Peyer's patch (tissue), 4 donors: ENCODE results near the gene NPNT. TPM values are rescaled to one million over a fixed set of nuclear protein-coding genes. Genes with fewer than 3 reads are reported as not detected.
A peak's percentile ranks its signal among the peaks of the same experiment; 100 is the strongest.

Experiments used
- DNase-seq, 3 donors: peaks; one replicate each; pipeline ENCODE4 v3.0.0-alpha.2; 2017 to 2019
- H3K27ac ChIP-seq, 4 donors: fragments of 200-600 bp; sonication (generic); one replicate each; pipeline ENCODE4 v1.5.1; 2016 to 2019
- H3K27me3 ChIP-seq, 2 donors: fragments of 200-600 bp; sonication (generic); one replicate each; pipeline ENCODE4 v1.5.1; 2019
- H3K36me3 ChIP-seq, 3 donors: fragments of 200-600 bp; sonication (generic); one replicate each; pipeline ENCODE4 v1.5.1; 2016 to 2019
- H3K4me1 ChIP-seq, 4 donors: fragments of 200-600 bp; sonication (generic); one replicate each; pipeline ENCODE4 v1.5.1; 2016 to 2019
- H3K4me3 ChIP-seq, 4 donors: fragments of 200-600 bp; sonication (generic); 1 replicate in 3 of 4; 2 replicates in 1 of 4; pipeline ENCODE4 v1.5.1; 2016 to 2019; ENCODE audit warnings: mild to moderate bottlenecking in 1 of 4
- H3K9me3 ChIP-seq, 4 donors: fragments of 200-600 bp; sonication (generic); one replicate each; pipeline ENCODE4 v1.5.1; 2016 to 2019; ENCODE audit warnings: mild to moderate bottlenecking in 1 of 4
- POLR2A ChIP-seq, 2 donors: fragments of 450-650 bp; IDR thresholded peaks; one replicate each; pipeline ENCODE4 v1.5.1; 2017; ENCODE audit warnings: antibody characterized with exemption in 2 of 2, mild to moderate bottlenecking in 2 of 2, moderate library complexity in 2 of 2
- total RNA-seq, 4 donors: library from RNA; depleted of rRNA; stranded (reverse); fragments of >200 nt; gene quantifications; one replicate each; pipeline ENCODE4 v1.1.0, GENCODE V29; 2016
- TF ChIP-seq, protein P1 (sequence below), 6 experiments: fragments of 450-650 bp in 4 of 6; fragments of 200-600 bp in 2 of 6; sonication (generic) in 1 of 6; IDR thresholded peaks; one replicate each; pipeline ENCODE4 v1.5.1; 2017 to 2019; ENCODE audit warnings: antibody characterized with exemption in 6 of 6, mild to moderate bottlenecking in 3 of 6, moderate library complexity in 1 of 6

Gene NPNT
- total RNA-seq, 4 donors from 2014 or later: 19.8 to 84.2 (median 58.3) TPM

DNA sequence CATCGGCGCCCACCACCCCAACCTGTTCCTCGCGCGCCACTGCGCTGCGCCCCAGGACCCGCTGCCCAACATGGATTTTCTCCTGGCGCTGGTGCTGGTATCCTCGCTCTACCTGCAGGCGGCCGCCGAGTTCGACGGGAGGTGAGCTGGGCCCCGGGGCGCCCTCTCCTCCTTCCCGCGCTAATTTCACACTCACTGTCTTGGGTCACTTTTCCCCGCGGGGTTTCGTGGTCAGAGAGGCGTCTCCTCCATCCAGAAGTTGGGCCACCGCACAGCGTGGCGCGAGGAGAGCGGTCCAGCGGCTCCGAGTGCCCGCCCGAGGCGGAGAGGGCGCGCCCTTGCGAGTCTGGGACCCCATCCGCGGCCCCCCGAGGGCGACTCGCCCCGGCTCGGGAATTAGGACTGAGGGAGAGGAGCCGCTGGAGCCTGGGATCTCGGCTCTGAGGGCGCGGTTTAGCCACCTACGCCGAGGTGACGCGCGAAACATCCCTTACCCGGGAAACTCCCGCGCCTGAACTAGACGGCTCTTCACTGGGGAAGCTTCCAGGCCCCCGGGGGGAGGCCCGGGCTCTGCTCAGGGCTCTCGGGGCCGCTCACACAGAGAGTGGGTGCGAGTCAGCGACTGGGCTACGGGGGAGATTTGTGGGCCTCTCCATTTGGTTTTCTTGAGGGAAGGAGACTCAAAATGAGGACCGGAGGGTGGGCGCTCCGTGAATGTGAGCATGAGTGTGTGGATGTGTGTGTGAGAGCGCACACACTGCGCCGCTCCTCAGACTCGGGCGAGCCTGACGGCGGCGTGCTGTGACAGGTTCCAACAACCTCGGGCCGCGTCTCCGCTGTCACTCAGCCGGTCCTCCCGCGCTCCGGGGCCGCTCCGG lies 551 bp downstream of the NPNT start:
- Histone ChIP-seq H3K27me3 (no peaks in the 10 kb centered on the region), H3K27ac (peak overlapping the region; percentile 38 to 84 (median 72)), H3K4me3 (peak overlapping the region; percentile 37 to 95 (median 58)), H3K9me3 (no peaks in the 10 kb centered on the region), H3K4me1 (peaks cover 0 to 9% (median 0%) of the 10 kb centered on the region in 4 donors), H3K36me3 (no peaks in the 10 kb centered on the region)
- peak in 2 of 3 donors; percentile 59 to 70 for DNase-seq
- peak in 1 of 2 donors; percentile 29 for TF ChIP-seq POLR2A (IDR thresholded peaks at IDR 0.05)
- TF ChIP-seq, protein P1, sequence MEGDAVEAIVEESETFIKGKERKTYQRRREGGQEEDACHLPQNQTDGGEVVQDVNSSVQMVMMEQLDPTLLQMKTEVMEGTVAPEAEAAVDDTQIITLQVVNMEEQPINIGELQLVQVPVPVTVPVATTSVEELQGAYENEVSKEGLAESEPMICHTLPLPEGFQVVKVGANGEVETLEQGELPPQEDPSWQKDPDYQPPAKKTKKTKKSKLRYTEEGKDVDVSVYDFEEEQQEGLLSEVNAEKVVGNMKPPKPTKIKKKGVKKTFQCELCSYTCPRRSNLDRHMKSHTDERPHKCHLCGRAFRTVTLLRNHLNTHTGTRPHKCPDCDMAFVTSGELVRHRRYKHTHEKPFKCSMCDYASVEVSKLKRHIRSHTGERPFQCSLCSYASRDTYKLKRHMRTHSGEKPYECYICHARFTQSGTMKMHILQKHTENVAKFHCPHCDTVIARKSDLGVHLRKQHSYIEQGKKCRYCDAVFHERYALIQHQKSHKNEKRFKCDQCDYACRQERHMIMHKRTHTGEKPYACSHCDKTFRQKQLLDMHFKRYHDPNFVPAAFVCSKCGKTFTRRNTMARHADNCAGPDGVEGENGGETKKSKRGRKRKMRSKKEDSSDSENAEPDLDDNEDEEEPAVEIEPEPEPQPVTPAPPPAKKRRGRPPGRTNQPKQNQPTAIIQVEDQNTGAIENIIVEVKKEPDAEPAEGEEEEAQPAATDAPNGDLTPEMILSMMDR (IDR thresholded peaks at IDR 0.05): peak in 3 of 6 experiments; percentile 26 to 46 (median 42)

DNA sequence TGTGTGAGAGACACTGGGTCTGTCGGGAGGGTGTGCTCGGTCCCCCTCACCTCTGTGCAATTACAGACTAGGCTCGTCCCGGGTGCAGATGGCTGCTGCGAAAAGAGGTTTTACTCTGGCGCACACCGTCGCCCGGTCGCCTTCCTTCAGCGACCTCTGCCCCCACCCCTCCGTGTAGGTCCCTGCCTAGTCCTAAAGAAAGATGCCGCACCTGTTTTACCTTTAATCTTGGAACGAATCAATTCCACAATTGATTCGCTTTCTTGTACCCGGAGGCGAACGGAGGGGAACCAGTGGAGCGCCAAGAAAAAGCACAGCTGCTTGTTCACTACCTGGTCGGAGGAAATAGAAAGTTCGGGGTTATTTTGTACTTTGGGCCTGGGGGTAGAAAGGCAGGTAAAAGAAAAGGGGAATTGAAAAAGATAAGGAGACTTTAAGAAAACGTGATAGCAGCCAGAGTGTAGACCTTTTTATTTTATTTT lies 1.2 kb downstream of the NPNT start:
- TF ChIP-seq POLR2A (IDR thresholded peaks at IDR 0.05): no peak
- TF ChIP-seq, protein P1 (IDR thresholded peaks at IDR 0.05): no peak
- H3K4me1 ChIP-seq: peaks cover 0 to 9% (median 0%) of the 10 kb centered on the region in 4 donors
- H3K36me3 ChIP-seq: no peaks in the 10 kb centered on the region
- peak overlapping the region in 3 of 4 donors; percentile 61 to 84 (median 82) for H3K27ac ChIP-seq
- no peaks in the 10 kb centered on the region for H3K27me3 ChIP-seq
- no peaks in the 10 kb centered on the region for H3K9me3 ChIP-seq
- DNase-seq: peak in 2 of 3 donors; percentile 59 to 79
- H3K4me3 ChIP-seq: peak overlapping the region; percentile 37 to 95 (median 58)

DNA sequence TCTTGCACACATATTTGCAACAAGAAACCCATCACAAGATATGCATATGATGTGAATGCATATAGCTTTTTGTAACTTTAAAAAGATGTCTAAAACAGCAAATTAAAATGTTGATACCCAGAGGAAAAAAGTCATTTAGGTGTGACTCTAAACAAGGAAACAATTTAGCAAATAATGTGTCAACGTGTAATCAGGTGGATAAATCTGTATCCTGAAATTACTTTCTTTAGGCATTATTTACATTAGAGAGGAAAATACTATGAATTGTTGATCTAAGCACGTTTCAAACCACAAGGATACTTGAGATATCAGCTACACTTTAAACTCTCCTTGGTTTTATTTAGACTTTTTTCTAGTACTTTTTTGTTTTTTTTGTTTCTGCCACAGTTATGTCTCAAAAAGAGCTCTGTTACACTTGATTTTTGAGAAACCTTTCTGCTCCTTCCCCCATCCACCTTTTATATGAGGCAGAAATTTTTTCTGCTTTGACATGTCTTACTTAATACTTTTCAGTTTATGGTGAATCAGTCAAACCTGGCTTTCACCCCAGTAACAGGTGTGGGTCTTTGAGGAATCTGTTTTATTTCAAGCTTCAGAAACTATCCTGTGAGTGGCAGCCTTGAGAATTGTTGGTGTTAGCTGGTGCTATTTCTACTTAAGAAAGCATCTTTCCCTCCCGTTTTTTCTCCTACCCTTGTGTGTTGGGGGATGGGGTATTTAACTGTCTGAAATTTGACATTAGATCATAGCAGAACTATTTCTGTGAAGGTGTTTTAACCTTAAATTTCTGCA lies 1.9 kb downstream of the NPNT start:
- TF ChIP-seq POLR2A (IDR thresholded peaks at IDR 0.05): no peak
- TF ChIP-seq, protein P1 (IDR thresholded peaks at IDR 0.05): no peak
- no peaks in the 10 kb centered on the region for H3K9me3 ChIP-seq
- peaks cover 0 to 9% (median 0%) of the 10 kb centered on the region in 4 donors for H3K4me1 ChIP-seq
- H3K27me3 ChIP-seq: no peaks in the 10 kb centered on the region
- peak overlapping the region in 1 of 4 donors; percentile 82 for H3K27ac ChIP-seq
- H3K36me3 ChIP-seq: no peaks in the 10 kb centered on the region
- peak overlapping the region in 2 of 4 donors; percentile 70 to 95 for H3K4me3 ChIP-seq
- no peak for DNase-seq

DNA sequence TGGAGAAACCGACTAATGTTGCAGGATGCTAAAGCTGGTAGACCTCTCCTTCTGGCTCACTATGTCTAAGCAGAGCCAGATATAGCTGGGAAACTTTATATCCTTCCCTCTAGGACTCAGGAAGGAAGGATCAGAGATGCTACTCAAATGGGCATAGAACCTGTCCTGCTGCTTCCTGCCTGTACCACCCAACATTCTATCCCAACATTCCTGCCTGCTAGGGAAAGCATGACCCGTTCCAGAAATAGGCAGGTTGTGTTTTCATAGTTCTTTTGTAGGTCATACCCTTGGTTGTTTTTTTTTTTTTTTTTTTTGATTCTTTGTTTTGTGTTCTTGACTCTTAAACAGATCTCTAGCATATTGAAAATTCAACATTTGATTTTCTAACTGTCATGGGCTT lies 5.3 kb downstream of the NPNT start:
- no peaks in the 10 kb centered on the region for H3K27me3 ChIP-seq
- no peaks in the 10 kb centered on the region for H3K36me3 ChIP-seq
- H3K4me3 ChIP-seq: no peak overlapping the region
- DNase-seq: no peak
- peaks cover 0 to 6% (median 0%) of the 10 kb centered on the region in 4 donors for H3K4me1 ChIP-seq
- H3K27ac ChIP-seq: no peak overlapping the region
- TF ChIP-seq POLR2A (IDR thresholded peaks at IDR 0.05): no peak
- TF ChIP-seq, protein P1 (IDR thresholded peaks at IDR 0.05): no peak
- no peaks in the 10 kb centered on the region for H3K9me3 ChIP-seq

DNA sequence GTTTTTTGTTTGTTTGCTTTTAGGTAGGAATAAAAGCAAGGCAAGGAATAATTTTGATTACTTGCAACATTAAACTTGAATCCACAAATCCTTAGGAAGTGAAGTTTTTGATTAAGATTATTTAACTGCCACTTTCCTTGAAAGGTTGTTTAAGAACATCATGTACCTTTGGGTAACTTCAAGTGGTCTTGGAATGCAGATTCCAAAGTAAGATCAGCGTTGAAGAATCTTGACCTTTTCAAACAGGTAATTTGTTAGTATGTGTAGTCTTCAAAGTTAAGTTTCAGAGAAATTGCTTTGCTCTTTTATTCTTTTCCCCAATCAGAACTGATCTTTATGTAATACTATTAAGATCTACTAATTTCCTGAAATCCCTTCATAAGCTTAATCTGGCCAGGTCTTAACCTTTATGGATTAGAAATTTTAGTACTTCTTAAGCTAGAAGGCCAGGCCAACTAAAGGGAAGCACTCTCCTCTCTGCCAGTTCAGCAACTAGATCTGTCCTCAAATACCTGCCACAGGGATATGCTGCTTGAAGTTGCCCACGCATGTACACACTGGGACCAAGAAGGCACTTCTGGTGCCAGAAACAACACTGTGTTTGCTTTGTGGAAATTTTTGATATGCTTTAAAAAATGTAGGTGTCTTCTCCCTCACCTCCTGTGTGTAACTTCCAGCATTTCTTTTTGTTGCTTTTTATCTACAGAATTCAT lies 7.4 kb downstream of the NPNT start:
- no peaks in the 10 kb centered on the region for H3K36me3 ChIP-seq
- H3K4me3 ChIP-seq: no peak overlapping the region
- H3K27ac ChIP-seq: no peak overlapping the region
- no peaks in the 10 kb centered on the region for H3K27me3 ChIP-seq
- DNase-seq: no peak
- H3K4me1 ChIP-seq: peaks cover 0 to 4% (median 0%) of the 10 kb centered on the region in 4 donors
- no peaks in the 10 kb centered on the region for H3K9me3 ChIP-seq
- TF ChIP-seq, protein P1 (IDR thresholded peaks at IDR 0.05): no peak
- no peak for TF ChIP-seq POLR2A (IDR thresholded peaks at IDR 0.05)
